Endothelial cell of umbilical vein (primary cell): Measurements from ENCODE around the gene GABPB2. TPM values are rescaled to one million over a fixed set of nuclear protein-coding genes. Genes with fewer than 3 reads are reported as not detected.

Experiments used
- BruUV-seq: library from RNA; stranded (reverse); fragments of 400-500 nt; replicated peaks from 2 replicates; lab custom pipeline; 2021; lab: Mats Ljungman, UMichigan
- CTCF ChIA-PET: fragments of 300-600, 350-600 bp; sonication (Branson Sonifier 250); formaldehyde crosslinking; loops from one replicate; lab custom pipeline; 2021; ENCODE audit warnings: antibody characterized with exemption, inconsistent platforms; lab: Charles Lee
- POLR2A ChIA-PET: fragments of 300-600, 350-600 bp; sonication (Branson Sonifier 250); formaldehyde crosslinking; loops from one replicate; lab custom pipeline; 2021; ENCODE audit warnings: antibody characterized with exemption, inconsistent platforms; lab: Charles Lee
- DNase-seq: peaks from one replicate; pipeline ENCODE4 v3.0.0-alpha.2; 2011; ENCODE audit warnings: low read depth, low spot score
- FAIRE-seq: peaks from 2 replicates; lab custom pipeline; 2011; peaks lifted over from hg19 to GRCh38; lab: Jason Lieb, UNC
- H2AFZ ChIP-seq: 2 replicates; pipeline ENCODE4 v1.6.0; 2012; ENCODE audit warnings: low read depth, low read length, control low read depth, inconsistent platforms
- H3K27ac ChIP-seq: 2 replicates; pipeline ENCODE4 v1.5.1; 2011; ENCODE audit warnings: low read depth, mild to moderate bottlenecking, control low read depth, low read length, moderate library complexity; ENCODE audit not compliant: insufficient read depth
- H3K27me3 ChIP-seq, 2 experiments: 2 replicates each; pipeline versions ENCODE4 v1.6.0 to v1.6.1; 2011; ENCODE audit warnings: low read length in 2 of 2, mixed read lengths in 1 of 2; ENCODE audit not compliant: control insufficient read depth in 2 of 2, insufficient read depth in 2 of 2
- H3K36me3 ChIP-seq, 2 experiments: 2 replicates in 1 of 2; 3 replicates in 1 of 2; pipeline ENCODE4 v1.5.1; 2011; ENCODE audit warnings: low read length in 2 of 2, mild to moderate bottlenecking in 1 of 2, moderate library complexity in 1 of 2; ENCODE audit not compliant: control insufficient read depth in 2 of 2, insufficient read depth in 2 of 2; ENCODE audit errors: extremely low read depth in 1 of 2
- H3K4me1 ChIP-seq: 3 replicates; pipeline ENCODE4 v1.5.1; 2011; ENCODE audit warnings: mild to moderate bottlenecking, low read length; ENCODE audit not compliant: control insufficient read depth, insufficient read depth; ENCODE audit errors: extremely low read depth
- H3K4me2 ChIP-seq: 2 replicates; pipeline ENCODE4 v1.6.1; 2011; ENCODE audit warnings: low read length, control low read depth, mixed read lengths; ENCODE audit not compliant: insufficient read depth
- H3K4me3 ChIP-seq, 3 experiments: fragments of 200-600 bp in 1 of 3; sonication (generic), shearing (Covaris generic) in 1 of 3; replicated peaks in 1 of 3; 2 replicates each; pipeline ENCODE4 v1.5.1; 2011 to 2016; ENCODE audit warnings: control low read depth in 3 of 3, low read length in 3 of 3, mild to moderate bottlenecking in 2 of 3, inconsistent platforms in 1 of 3, low read depth in 1 of 3, moderate library complexity in 1 of 3; ENCODE audit not compliant: insufficient read depth in 1 of 3
- H3K79me2 ChIP-seq: 2 replicates; pipeline ENCODE4 v1.6.0; 2012; ENCODE audit warnings: low read length, inconsistent platforms; ENCODE audit not compliant: control insufficient read depth, insufficient read depth
- H3K9ac ChIP-seq: replicated peaks from 2 replicates; pipeline ENCODE3; 2011; ENCODE audit warnings: low read length, control low read depth; ENCODE audit not compliant: insufficient read depth; ENCODE audit errors: extremely low read depth
- H3K9me1 ChIP-seq: replicated peaks from 3 replicates; pipeline ENCODE4 v1.6.0; 2011; ENCODE audit warnings: mild to moderate bottlenecking, low read length; ENCODE audit not compliant: control insufficient read depth, insufficient read depth; ENCODE audit errors: extremely low read depth
- H3K9me3 ChIP-seq: replicated peaks from 2 replicates; pipeline ENCODE4 v1.5.1; 2012; ENCODE audit warnings: low read length, inconsistent platforms; ENCODE audit not compliant: control insufficient read depth, insufficient read depth
- H4K20me1 ChIP-seq: replicated peaks from 2 replicates; pipeline ENCODE3; 2011; ENCODE audit warnings: mild to moderate bottlenecking, low read length; ENCODE audit not compliant: control insufficient read depth, insufficient read depth; ENCODE audit errors: extremely low read depth
- EZH2 ChIP-seq: IDR thresholded peaks from 2 replicates; pipeline ENCODE4 v1.6.1; 2012; ENCODE audit warnings: borderline replicate concordance, low read depth, mild to moderate bottlenecking, moderate library complexity, low read length, inconsistent platforms; ENCODE audit not compliant: severe bottlenecking
- FOS ChIP-seq: IDR thresholded peaks from 2 replicates; pipeline ENCODE4 v1.6.1; 2011; ENCODE audit warnings: mild to moderate bottlenecking, low read length, moderate library complexity, borderline replicate concordance; ENCODE audit not compliant: insufficient read depth
- GATA2 ChIP-seq: IDR thresholded peaks from 2 replicates; pipeline ENCODE4 v1.7.0; 2011; ENCODE audit warnings: low read depth, mild to moderate bottlenecking, moderate library complexity, mixed read lengths, low read length; ENCODE audit not compliant: insufficient read length, insufficient read depth
- JUN ChIP-seq: IDR thresholded peaks from 2 replicates; pipeline ENCODE4 v1.6.1; 2011; ENCODE audit warnings: borderline replicate concordance, low read depth; ENCODE audit not compliant: insufficient read length, insufficient read depth
- MYC ChIP-seq: IDR thresholded peaks from one replicate; pipeline ENCODE4 v1.6.1; 2011; ENCODE audit warnings: mild to moderate bottlenecking, low read depth, low read length
- POLR2A ChIP-seq: IDR thresholded peaks from 2 replicates; pipeline ENCODE4 v1.6.1; 2012; ENCODE audit warnings: low read depth, mild to moderate bottlenecking, control low read depth, low read length
- POLR2AphosphoS5 ChIP-seq: IDR thresholded peaks from 2 replicates; pipeline ENCODE4 v1.6.1; 2012; ENCODE audit warnings: low read depth, mild to moderate bottlenecking, control low read depth, low read length, moderate library complexity; ENCODE audit not compliant: insufficient read depth
- dilution Hi-C: fragments of 300-500 bp; cut with MboI; formaldehyde crosslinking; loops from one replicate; pipeline ENCODE4 v1.15.0; 2019; ENCODE audit warnings: low sequenced_read_pairs; ENCODE audit not compliant: extremely low pct_ligation_motif_present
- intact Hi-C: fragments of 100-400 bp; cut with micrococcal nuclease; formaldehyde crosslinking; loops from one replicate; pipeline ENCODE4 v1.10.0; 2022
- polyA plus RNA-seq, 4 experiments: library from polyadenylated mRNA; depleted of rRNA in 3 of 4; stranded (reverse) in 3 of 4; unstranded in 1 of 4; fragments of >200 nt; gene quantifications; 2 replicates each; pipeline versions ENCODE4 v1.2.1 to v1.2.3, GENCODE V29; 2011 to 2012; ENCODE audit warnings: missing spikeins in 1 of 4
- total RNA-seq: library from RNA; stranded (reverse); gene quantifications from 2 replicates; pipeline ENCODE4 v1.2.3, GENCODE V29; 2021
- TF ChIP-seq, protein P1 (sequence below): IDR thresholded peaks from 2 replicates; pipeline ENCODE4 v1.6.1; 2011; ENCODE audit not compliant: insufficient read depth, insufficient read length
- TF ChIP-seq, protein P2 (sequence below), 2 donors: IDR thresholded peaks; 1 replicate in 1 of 2; 2 replicates in 1 of 2; pipeline ENCODE4 v1.5.1; 2011; ENCODE audit warnings: low read length in 2 of 2, mild to moderate bottlenecking in 2 of 2, moderate library complexity in 2 of 2, control low read depth in 1 of 2, inconsistent platforms in 1 of 2, low read depth in 1 of 2; ENCODE audit not compliant: insufficient read depth in 1 of 2; ENCODE audit errors: extremely low read depth in 1 of 2

The GABPB2 gene
- total and polyA plus RNA-seq, 2 donors (not counting 3 experiments of a cell fraction or from before 2014, with no cell fraction given): 2.6 to 4.3 TPM

DNA sequence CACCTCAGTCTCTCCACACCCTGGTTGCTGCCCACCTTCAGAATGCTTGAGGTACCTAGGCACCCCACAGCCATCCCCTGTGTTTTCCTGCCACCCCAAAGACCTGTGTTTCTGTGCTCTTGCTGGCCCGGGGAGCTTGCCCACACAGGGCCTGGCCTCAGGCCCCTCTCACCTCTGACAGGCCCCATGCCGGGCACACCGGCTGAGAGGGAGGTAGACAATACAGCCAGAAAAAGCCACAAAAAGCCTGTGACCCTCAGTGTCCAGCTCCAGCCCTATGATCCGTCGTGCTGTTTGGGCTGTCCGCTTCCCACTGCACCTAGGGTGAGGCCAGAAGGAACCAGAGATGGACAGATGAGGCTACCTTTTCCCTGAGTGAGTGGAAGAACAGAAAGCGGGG lies 64.4 kb downstream of the GABPB2 start:
- POLR2A ChIA-PET: no interaction called here
- Histone ChIP-seq H3K4me2 (no peak overlapping the region), H3K9me1 (no peaks in the 10 kb centered on the region), H4K20me1 (no peaks in the 10 kb centered on the region), H3K4me1 (peaks cover 6% of the 10 kb centered on the region), H3K4me3 (no peak overlapping the region), H3K9ac (no peak overlapping the region), H2AFZ (no peak overlapping the region), H3K79me2 (no peaks in the 10 kb centered on the region), H3K36me3 (peaks cover 2 to 57% of the 10 kb centered on the region in 2 experiments), H3K27ac (no peak overlapping the region), H3K27me3 (no peaks in the 10 kb centered on the region), H3K9me3 (no peaks in the 10 kb centered on the region)
- intact Hi-C loops (loop anchor here (1.0 kb wide), 1 partner anchor 9 kb away; no protein-coding TSS in a partner anchor), dilution Hi-C loops (no loop called here)
- TF ChIP-seq FOS (no peak), EZH2 (no peak), POLR2A (no peak)
- CTCF ChIA-PET: interaction anchor here (0.6 to 6.6 kb wide), 6 partner anchors 13 to 45 kb away, joined by 3 to 53 read pairs (median 3); no protein-coding TSS in a partner anchor
- no TSS peak for BruUV-seq
- DNase-seq (no peak), FAIRE-seq (no peak)

DNA sequence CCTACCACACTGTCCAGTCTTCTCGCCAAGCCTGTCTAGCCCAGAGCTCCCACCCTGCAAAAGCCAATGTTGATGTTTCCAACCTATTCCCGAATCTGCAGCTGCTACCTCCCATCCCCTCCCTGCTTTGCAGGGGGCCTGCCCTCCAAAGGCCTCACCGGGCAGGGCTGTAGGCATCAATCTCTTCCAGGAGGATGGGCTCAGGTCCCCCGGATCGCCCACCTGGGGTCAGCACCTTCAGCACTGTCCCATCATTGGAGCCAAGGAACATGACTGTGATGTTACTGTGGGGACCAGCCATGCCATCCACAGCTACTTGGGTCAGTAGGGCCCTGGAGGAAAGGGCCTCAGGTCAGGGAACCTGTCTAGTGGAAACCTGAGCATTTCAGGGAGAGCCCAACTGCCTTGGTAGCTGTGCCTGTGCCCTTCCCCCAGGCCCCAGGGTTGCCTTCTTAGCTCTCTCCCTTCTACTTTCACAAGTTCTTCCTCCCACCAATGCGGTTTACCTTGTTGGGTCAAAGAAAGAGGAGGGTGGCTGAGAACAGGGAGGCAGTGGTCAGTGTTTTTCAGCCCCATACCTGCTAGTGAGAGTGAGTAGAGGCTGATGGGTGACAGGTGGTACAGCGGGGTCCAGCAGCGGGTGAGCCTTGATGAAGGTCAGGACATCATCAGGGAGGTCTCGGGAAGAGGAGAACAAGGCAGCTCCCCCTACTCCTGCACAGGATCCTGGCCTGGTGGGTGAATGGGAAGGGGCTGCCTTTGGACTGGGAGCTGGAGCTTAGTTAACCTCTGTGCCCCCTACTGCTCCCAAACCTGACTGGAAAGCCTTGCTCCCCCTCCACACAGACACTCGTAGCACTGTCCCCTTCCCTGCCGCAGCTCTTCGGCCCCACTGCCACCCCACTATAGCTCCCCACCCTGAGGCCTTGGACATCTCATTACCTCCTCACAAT lies 65.1 kb downstream of the GABPB2 start:
- Histone ChIP-seq H3K9me3 (no peaks in the 10 kb centered on the region), H3K4me1 (peaks cover 6% of the 10 kb centered on the region), H3K79me2 (no peaks in the 10 kb centered on the region), H3K27ac (no peak overlapping the region), H3K36me3 (peaks cover 2 to 62% of the 10 kb centered on the region in 2 experiments), H2AFZ (no peak overlapping the region), H4K20me1 (no peaks in the 10 kb centered on the region), H3K27me3 (no peaks in the 10 kb centered on the region), H3K9me1 (no peaks in the 10 kb centered on the region), H3K4me2 (no peak overlapping the region), H3K4me3 (no peak overlapping the region), H3K9ac (no peak overlapping the region)
- dilution Hi-C loops (no loop called here), intact Hi-C loops (no loop called here)
- ChIA-PET POLR2A (no interaction called here), CTCF (interaction anchor here (0.6 to 6.6 kb wide), 5 partner anchors 14 to 44 kb away, joined by 3 to 53 read pairs (median 3); no protein-coding TSS in a partner anchor)
- DNase-seq (no peak), FAIRE-seq (no peak)
- TF ChIP-seq GATA2 (no peak), EZH2 (no peak), POLR2AphosphoS5 (no peak), JUN (no peak), POLR2A (no peak), MYC (no peak), FOS (no peak)
- TF ChIP-seq, protein P1, sequence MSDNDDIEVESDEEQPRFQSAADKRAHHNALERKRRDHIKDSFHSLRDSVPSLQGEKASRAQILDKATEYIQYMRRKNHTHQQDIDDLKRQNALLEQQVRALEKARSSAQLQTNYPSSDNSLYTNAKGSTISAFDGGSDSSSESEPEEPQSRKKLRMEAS: no peak
- TF ChIP-seq, protein P2, sequence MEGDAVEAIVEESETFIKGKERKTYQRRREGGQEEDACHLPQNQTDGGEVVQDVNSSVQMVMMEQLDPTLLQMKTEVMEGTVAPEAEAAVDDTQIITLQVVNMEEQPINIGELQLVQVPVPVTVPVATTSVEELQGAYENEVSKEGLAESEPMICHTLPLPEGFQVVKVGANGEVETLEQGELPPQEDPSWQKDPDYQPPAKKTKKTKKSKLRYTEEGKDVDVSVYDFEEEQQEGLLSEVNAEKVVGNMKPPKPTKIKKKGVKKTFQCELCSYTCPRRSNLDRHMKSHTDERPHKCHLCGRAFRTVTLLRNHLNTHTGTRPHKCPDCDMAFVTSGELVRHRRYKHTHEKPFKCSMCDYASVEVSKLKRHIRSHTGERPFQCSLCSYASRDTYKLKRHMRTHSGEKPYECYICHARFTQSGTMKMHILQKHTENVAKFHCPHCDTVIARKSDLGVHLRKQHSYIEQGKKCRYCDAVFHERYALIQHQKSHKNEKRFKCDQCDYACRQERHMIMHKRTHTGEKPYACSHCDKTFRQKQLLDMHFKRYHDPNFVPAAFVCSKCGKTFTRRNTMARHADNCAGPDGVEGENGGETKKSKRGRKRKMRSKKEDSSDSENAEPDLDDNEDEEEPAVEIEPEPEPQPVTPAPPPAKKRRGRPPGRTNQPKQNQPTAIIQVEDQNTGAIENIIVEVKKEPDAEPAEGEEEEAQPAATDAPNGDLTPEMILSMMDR (IDR thresholded peaks at IDR 0.05; ENCODE audit: extremely low read depth in 1 of 2, insufficient read depth in 1 of 2, low read depth in 1 of 2, low read length in 2 of 2): no peak
- BruUV-seq: no TSS peak
